Measurements from ENCODE around the gene OTX1. TPM values are rescaled to one million over a fixed set of nuclear protein-coding genes. Genes with fewer than 3 reads are reported as not detected.

OTX1 gene
- total RNA-seq, 1 donor, result not detected

- TF ChIP-seq, protein P1, sequence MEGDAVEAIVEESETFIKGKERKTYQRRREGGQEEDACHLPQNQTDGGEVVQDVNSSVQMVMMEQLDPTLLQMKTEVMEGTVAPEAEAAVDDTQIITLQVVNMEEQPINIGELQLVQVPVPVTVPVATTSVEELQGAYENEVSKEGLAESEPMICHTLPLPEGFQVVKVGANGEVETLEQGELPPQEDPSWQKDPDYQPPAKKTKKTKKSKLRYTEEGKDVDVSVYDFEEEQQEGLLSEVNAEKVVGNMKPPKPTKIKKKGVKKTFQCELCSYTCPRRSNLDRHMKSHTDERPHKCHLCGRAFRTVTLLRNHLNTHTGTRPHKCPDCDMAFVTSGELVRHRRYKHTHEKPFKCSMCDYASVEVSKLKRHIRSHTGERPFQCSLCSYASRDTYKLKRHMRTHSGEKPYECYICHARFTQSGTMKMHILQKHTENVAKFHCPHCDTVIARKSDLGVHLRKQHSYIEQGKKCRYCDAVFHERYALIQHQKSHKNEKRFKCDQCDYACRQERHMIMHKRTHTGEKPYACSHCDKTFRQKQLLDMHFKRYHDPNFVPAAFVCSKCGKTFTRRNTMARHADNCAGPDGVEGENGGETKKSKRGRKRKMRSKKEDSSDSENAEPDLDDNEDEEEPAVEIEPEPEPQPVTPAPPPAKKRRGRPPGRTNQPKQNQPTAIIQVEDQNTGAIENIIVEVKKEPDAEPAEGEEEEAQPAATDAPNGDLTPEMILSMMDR (IDR thresholded peaks at IDR 0.05; ENCODE audit: extremely low read depth, low read depth, low read length), result no peak
- no peak overlapping the region for H3K4me2 ChIP-seq (ENCODE audit: insufficient read depth, low read length)
- no peak for DNase-seq (ENCODE audit: insufficient read length, low spot score, missing footprints)
Measured at GRCh38 chr2:63027220-63027619, 23.4 kb upstream of the OTX1 start.

DNA sequence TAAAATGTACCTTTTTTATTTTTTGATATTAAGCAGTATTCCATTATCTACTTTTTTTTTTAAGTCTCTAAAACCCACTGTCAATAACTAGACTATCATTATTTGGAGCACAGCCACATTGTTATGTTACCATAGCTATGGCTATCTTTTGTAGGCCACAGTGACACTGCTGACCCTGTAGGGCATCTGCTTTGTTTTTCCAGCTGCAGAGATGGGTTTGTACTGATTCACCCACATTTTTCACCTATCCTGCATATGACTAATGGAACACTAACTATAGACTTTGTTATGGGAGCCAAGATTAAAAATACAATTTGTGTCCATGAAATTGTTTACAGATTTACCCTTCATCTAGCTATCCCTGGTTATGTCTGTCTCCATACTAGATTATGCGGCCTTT lies 21.6 kb upstream of the OTX1 start:
- Histone ChIP-seq H3K4me1 (ENCODE audit: insufficient read depth, low read length) (no peaks in the 10 kb centered on the region), H3K4me2 (ENCODE audit: insufficient read depth, low read length) (no peak overlapping the region), H3K27ac (ENCODE audit: low read depth, low read length) (no peak overlapping the region), H3K9me3 (ENCODE audit: low read depth, low read length) (no peaks in the 10 kb centered on the region), H3K4me3 (ENCODE audit: insufficient read depth, low read length) (no peak overlapping the region), H3K79me2 (ENCODE audit: insufficient read depth, low read length) (no peaks in the 10 kb centered on the region), H4K20me1 (ENCODE audit: insufficient read depth, low read length) (no peaks in the 10 kb centered on the region), H3K27me3 (ENCODE audit: insufficient read depth, low read length) (no peaks in the 10 kb centered on the region), H3K36me3 (ENCODE audit: insufficient read depth, low read length) (peaks cover 2% of the 10 kb centered on the region), H2AFZ (ENCODE audit: low read length) (no peak overlapping the region)
- peak; percentile 30 for DNase-seq (ENCODE audit: insufficient read length, low spot score, missing footprints)
- TF ChIP-seq, protein P1 (IDR thresholded peaks at IDR 0.05; ENCODE audit: extremely low read depth, low read depth, low read length), result no peak

More at GRCh38 chr2:63027220-63027619, 23.4 kb upstream of the OTX1 start:
- Histone ChIP-seq H3K36me3 (ENCODE audit: insufficient read depth, low read length) (peaks cover 2% of the 10 kb centered on the region), H3K79me2 (ENCODE audit: insufficient read depth, low read length) (no peaks in the 10 kb centered on the region), H3K27me3 (ENCODE audit: insufficient read depth, low read length) (no peaks in the 10 kb centered on the region), H2AFZ (ENCODE audit: low read length) (no peak overlapping the region), H3K9me3 (ENCODE audit: low read depth, low read length) (no peaks in the 10 kb centered on the region), H3K4me1 (ENCODE audit: insufficient read depth, low read length) (no peaks in the 10 kb centered on the region), H4K20me1 (ENCODE audit: insufficient read depth, low read length) (no peaks in the 10 kb centered on the region), H3K4me3 (ENCODE audit: insufficient read depth, low read length) (no peak overlapping the region), H3K27ac (ENCODE audit: low read depth, low read length) (no peak overlapping the region)

GRCh38 chr2:63034526-63034925 lies 16.1 kb upstream of the OTX1 start:
- no peaks in the 10 kb centered on the region for H4K20me1 ChIP-seq (ENCODE audit: insufficient read depth, low read length)
- no peak overlapping the region for H3K4me3 ChIP-seq (ENCODE audit: insufficient read depth, low read length)
- no peak overlapping the region for H3K27ac ChIP-seq (ENCODE audit: low read depth, low read length)
- TF ChIP-seq, protein P1 (IDR thresholded peaks at IDR 0.05; ENCODE audit: extremely low read depth, low read depth, low read length), result no peak
- no peak overlapping the region for H3K4me2 ChIP-seq (ENCODE audit: insufficient read depth, low read length)
- no peak for DNase-seq (ENCODE audit: insufficient read length, low spot score, missing footprints)
- H3K9me3 ChIP-seq (ENCODE audit: low read depth, low read length), result no peaks in the 10 kb centered on the region
- H3K4me1 ChIP-seq (ENCODE audit: insufficient read depth, low read length), result no peaks in the 10 kb centered on the region
- no peaks in the 10 kb centered on the region for H3K36me3 ChIP-seq (ENCODE audit: insufficient read depth, low read length)
- no peaks in the 10 kb centered on the region for H3K27me3 ChIP-seq (ENCODE audit: insufficient read depth, low read length)
- H3K79me2 ChIP-seq (ENCODE audit: insufficient read depth, low read length), result no peaks in the 10 kb centered on the region
- no peak overlapping the region for H2AFZ ChIP-seq (ENCODE audit: low read length)

- Histone ChIP-seq H3K27me3 (ENCODE audit: insufficient read depth, low read length) (no peaks in the 10 kb centered on the region), H3K9me3 (ENCODE audit: low read depth, low read length) (no peaks in the 10 kb centered on the region), H3K27ac (ENCODE audit: low read depth, low read length) (no peak overlapping the region), H3K4me2 (ENCODE audit: insufficient read depth, low read length) (no peak overlapping the region), H2AFZ (ENCODE audit: low read length) (no peak overlapping the region), H3K4me3 (ENCODE audit: insufficient read depth, low read length) (no peak overlapping the region), H3K36me3 (ENCODE audit: insufficient read depth, low read length) (no peaks in the 10 kb centered on the region), H3K4me1 (ENCODE audit: insufficient read depth, low read length) (no peaks in the 10 kb centered on the region), H3K79me2 (ENCODE audit: insufficient read depth, low read length) (no peaks in the 10 kb centered on the region), H4K20me1 (ENCODE audit: insufficient read depth, low read length) (no peaks in the 10 kb centered on the region)
- TF ChIP-seq, protein P1 (IDR thresholded peaks at IDR 0.05; ENCODE audit: extremely low read depth, low read depth, low read length), result no peak
- no peak for DNase-seq (ENCODE audit: insufficient read length, low spot score, missing footprints)
Measured at GRCh38 chr2:63035169-63035568, 15.5 kb upstream of the OTX1 start.

Measured in osteoblast (primary cell).